Chondrocyte (in vitro differentiated cells): ENCODE data around the gene GOLT1B. TPM values are rescaled to one million over a fixed set of nuclear protein-coding genes. Genes with fewer than 3 reads are reported as not detected.

Experiments
- DNase-seq: peaks from one replicate; pipeline ENCODE4 v3.0.0; 2021; ENCODE audit warnings: mixed read lengths, low spot score
- H3K27ac Mint-ChIP-seq: one replicate; pipeline ENCODE4 v1.8.0; 2021; ENCODE audit warnings: mild to moderate bottlenecking, moderate library complexity, mixed read lengths; ENCODE audit not compliant: unreplicated experiment
- H3K27me3 Mint-ChIP-seq: 2 replicates; pipeline ENCODE4 v1.8.0; 2021; ENCODE audit warnings: low read depth, mixed read lengths
- H3K36me3 Mint-ChIP-seq: 2 replicates; pipeline ENCODE4 v1.8.0; 2021; ENCODE audit warnings: low read depth, mixed read lengths
- H3K4me1 Mint-ChIP-seq: 2 replicates; pipeline ENCODE4 v1.8.0; 2021; ENCODE audit warnings: low read depth, mild to moderate bottlenecking, mixed read lengths
- H3K4me3 Mint-ChIP-seq: one replicate; pipeline ENCODE4 v1.8.0; 2021; ENCODE audit warnings: mild to moderate bottlenecking, moderate library complexity, mixed read lengths; ENCODE audit not compliant: unreplicated experiment
- H3K9me3 Mint-ChIP-seq: 2 replicates; pipeline ENCODE4 v1.8.0; 2021; ENCODE audit warnings: low read depth, mixed read lengths
- CTCF ChIP-seq: fragments of 200-600 bp; sonication (generic); IDR thresholded peaks from 2 replicates; pipeline ENCODE4 v1.5.0; 2021; ENCODE audit warnings: antibody characterized with exemption, mild to moderate bottlenecking, moderate library complexity
- total RNA-seq: library from RNA; stranded (reverse); gene quantifications from 3 replicates; pipeline ENCODE4 v1.2.1, GENCODE V29; 2021

Gene GOLT1B
- total RNA-seq, 1 donor from 2014 or later: 84.8 TPM

DNA sequence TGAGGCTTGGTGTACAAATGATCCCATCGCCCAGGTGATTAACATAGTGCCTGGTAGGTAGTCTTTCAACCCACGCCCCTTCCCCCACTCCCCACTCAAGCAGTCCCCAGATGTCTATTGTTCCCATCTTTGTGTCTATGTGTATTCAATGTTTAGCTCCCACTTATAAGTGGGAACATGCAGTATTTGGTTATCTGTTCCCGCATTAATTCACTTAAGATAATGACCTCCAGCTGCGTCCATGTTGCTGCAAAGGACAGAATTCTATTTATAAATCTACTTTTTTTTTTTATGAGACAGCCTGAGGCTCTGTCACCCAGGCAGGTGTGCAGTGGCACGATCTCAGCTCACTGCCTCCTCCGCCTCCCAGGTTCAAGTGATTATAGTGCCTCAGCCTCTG, 40.2 kb downstream of the GOLT1B start:
- no peaks in the 10 kb centered on the region for H3K27me3 Mint-ChIP-seq
- TF ChIP-seq CTCF: no peak
- H3K9me3 Mint-ChIP-seq: no peaks in the 10 kb centered on the region
- no peak for DNase-seq
- no peaks in the 10 kb centered on the region for H3K36me3 Mint-ChIP-seq
- H3K4me3 Mint-ChIP-seq: no peak overlapping the region
- no peaks in the 10 kb centered on the region for H3K4me1 Mint-ChIP-seq
- no peak overlapping the region for H3K27ac Mint-ChIP-seq

- Mint-ChIP-seq H3K27ac (no peak overlapping the region), H3K4me3 (no peak overlapping the region), H3K27me3 (no peaks in the 10 kb centered on the region), H3K36me3 (no peaks in the 10 kb centered on the region), H3K9me3 (no peaks in the 10 kb centered on the region), H3K4me1 (no peaks in the 10 kb centered on the region)
- DNase-seq: no peak
- TF ChIP-seq CTCF: no peak
Measured at GRCh38 chr12:21542403-21542802, 40.8 kb downstream of the GOLT1B start.

DNA sequence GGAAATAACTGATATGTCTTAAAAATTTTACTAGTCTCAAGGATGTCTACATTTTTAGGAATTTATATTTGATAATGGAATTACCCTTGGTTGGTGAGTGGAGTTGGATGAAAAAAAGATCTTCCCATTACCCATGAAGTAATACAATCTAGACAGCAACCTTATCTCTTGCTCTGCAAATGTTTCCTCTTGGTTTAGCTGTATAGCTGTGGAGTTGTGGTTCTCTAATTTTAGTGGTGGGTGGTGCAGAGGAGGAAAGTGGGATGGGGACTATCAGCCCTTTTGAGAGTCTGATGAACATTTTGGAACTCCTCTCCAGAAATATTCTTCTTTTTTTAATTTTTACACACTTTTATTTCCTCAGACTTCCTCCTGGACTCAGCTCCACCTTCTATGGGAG, 41.6 kb downstream of the GOLT1B start:
- Mint-ChIP-seq H3K4me3 (no peak overlapping the region), H3K27me3 (no peaks in the 10 kb centered on the region), H3K36me3 (no peaks in the 10 kb centered on the region), H3K9me3 (no peaks in the 10 kb centered on the region), H3K27ac (no peak overlapping the region), H3K4me1 (no peaks in the 10 kb centered on the region)
- no peak for DNase-seq
- no peak for TF ChIP-seq CTCF

DNA sequence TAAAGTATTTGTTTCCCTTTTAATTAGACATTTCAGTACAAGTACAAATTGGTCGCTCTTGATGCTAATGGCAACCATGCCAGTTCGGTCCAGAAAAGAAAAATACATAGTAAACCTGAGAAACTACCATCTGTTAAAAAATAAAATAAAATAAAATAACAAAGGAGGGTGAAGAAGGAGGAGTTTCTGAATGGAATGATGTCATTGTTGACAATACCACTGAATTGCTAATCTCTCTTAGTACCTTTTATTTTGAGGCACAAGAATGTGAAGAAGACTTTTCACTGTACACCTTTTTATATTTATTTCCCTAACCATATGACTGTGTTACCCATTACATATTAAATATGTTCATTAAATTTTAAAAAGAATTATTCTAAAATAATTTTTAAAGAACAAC, 44.0 kb downstream of the GOLT1B start:
- Mint-ChIP-seq H3K4me3 (no peak overlapping the region), H3K4me1 (no peaks in the 10 kb centered on the region), H3K9me3 (no peaks in the 10 kb centered on the region), H3K27ac (no peak overlapping the region), H3K27me3 (no peaks in the 10 kb centered on the region), H3K36me3 (no peaks in the 10 kb centered on the region)
- no peak for DNase-seq
- TF ChIP-seq CTCF: no peak

DNA sequence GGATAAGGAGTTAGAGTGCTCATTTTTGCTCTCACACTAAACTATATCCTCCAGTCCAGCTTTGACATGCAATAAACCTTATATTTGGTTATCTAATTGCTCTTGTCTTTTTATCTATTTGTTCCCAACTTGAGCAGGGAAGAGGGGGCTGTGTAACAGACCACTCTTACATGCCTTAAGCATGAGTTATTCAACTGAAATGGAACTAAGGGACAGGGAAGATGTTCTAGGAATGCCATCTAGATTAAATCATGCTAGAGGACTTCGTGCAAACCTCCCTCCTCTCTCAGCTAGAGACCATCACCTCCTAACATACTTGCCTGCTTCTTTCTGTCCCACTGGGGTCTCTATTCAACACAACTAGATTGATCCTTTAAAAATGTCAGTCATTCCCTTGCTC, 45.1 kb downstream of the GOLT1B start:
- H3K4me3 Mint-ChIP-seq: no peak overlapping the region
- H3K27ac Mint-ChIP-seq: no peak overlapping the region
- no peaks in the 10 kb centered on the region for H3K9me3 Mint-ChIP-seq
- H3K4me1 Mint-ChIP-seq: no peaks in the 10 kb centered on the region
- no peaks in the 10 kb centered on the region for H3K27me3 Mint-ChIP-seq
- TF ChIP-seq CTCF: no peak
- H3K36me3 Mint-ChIP-seq: no peaks in the 10 kb centered on the region
- no peak for DNase-seq
